ENCODE data around the gene ARID1A.
"Not testable (repeated sequence)": the region's sequence is repeated elsewhere in the genome, so short reads cannot be mapped to it uniquely, and the experiment has no call there.

The ARID1A gene

DNA sequence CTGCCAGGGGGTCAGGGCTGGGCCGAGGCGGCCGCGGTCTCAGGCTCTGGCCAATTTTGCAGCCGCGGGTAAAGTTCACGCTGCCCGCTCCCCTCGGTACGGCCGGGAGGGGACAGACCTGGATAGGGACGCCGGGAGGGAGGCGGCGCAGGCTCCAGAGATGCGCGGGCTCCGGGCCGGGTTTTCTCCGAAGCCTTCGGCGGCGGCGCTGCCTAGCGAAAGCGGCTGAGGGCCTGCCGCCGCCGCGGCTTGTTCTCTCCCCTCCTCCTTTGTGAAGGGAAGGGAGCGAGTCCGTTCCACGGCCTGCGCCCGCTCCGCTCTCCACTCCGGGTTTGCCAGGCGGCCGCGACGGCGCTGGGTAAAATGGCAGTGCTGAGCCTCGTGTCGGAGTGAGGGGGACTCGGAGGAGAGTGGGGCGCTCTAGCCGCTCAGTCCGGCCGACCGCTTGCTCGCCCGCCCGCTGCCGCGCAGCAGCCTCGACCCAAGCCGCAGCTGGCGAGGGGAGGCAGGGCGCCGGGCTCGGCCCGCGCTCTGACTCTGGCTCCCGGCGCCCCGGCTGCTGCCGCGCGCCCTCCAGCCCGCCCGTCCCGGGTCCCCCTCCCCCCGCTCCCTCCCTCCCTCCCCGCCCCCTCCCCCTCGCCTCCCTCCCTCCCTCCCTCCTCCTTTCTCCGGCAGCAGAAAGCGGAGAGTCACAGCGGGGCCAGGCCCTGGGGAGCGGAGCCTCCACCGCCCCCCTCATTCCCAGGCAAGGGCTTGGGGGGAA, at the start of gene ARID1A:
ARID1A (plus strand) TSS at position 660 of the 763 bp plus-strand sequence. CDS start 389 bp downstream, outside the sequence.
- DNase-seq (ENCODE audit: low read depth): peak; percentile 92

DNA sequence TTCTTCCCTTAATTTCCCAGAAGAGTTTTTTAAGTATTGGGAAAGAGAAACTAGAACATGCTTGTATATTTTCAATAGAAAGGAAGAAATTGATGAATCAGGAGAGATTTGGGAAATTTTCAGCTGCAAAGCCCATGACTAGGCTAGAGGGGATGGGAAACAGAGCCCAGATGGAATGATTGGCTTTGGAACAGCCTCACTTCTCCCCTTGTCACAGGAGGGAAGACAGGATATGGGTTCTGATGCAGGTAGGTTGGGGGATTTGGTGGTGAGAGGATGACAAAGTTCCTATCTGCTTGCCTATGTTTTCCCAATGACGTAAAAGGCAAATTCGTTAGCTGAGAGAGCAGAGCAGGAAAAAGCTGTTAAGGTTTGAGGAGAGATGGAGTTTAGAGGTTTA, 31.0 kb upstream of the ARID1A start:
- no peak for DNase-seq (ENCODE audit: low read depth)

DNA sequence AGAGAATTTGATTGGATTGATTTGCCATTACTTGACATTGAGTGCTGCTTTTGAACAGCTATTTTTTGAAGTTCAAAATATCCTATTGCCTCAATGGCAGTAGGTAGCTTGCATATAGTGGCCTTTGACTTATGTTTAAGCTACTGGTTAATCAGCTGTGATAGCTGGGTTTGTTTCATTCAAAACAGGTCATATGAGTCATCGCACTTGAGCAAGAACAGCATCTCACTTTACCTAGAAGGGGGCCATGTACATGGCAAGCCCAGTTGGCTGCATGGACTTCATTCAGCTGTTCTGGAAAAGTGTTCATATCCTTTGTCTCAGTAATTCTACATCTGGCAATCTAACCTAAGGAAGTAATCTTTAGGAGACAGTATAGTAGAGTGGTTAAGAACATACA, 29.0 kb upstream of the ARID1A start:
- no peak for DNase-seq (ENCODE audit: low read depth)

DNA sequence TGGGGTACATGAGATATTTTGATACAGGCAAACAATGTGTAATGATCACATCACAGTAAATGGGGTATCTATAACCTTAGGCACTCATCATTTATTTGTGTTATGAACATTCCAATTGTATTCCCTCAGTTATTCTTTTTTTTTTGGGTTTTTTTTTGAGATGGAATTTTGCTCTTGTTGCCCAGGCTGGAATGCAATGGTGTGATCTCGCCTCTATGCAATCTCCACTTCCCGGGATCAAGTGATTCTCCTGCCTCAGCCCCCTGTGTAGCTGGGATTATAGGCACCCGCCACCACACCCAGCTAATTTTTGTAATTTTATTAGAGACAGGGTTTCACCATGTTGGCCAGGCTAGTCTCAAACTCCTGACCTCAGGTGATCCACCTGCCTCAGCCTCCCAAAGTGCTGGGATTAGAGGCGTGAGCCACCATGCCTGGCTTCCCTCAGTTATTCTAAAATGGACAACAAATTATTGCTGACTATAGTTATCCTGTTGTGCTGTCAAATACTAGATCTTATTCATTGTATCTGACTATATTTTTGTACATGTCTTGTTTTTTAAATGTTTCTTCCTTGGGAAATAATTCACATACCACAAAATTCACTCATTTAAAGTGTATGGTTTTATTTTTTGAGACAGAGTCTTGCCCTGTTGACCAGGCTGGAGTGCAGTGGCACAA, 27.6 kb upstream of the ARID1A start:
- DNase-seq (ENCODE audit: low read depth): not testable (repeated sequence)

DNA sequence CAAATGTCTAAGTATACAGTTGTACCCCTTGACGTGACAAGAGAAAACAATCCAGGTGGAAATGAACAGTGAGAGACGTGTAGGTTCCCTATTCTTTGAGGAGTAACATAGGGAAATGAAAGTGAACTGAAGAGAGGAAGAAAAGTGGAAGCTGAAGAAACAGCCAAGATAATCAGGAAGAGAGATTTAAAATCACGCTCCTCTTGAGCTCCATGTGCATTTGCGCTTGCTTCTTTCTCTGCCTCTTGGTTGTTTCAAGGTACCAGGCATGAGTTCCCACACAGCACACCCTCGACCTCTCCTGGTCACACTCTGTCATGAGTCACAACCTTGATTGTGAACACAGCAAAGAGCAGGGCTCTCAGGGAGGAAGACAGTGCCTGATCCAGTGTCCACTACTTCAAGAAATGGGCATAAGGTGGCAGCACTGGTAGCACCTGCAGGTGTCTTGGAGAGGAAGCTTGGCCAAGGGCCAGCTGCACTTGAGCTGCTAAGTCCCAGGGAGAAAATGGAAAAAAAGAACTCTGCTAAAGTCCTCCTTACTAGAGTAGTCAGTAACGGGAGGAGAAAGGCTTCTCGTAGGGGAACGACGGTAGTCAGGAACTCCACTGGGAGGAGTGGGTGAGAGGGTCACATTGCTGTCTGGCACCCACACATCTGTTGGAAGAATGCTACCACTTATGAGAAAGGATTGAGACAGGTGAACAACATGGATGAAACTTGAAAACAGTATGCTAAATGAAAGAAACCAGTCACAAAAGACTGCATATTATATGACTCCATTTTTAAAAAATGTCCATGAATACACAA, 18.3 kb upstream of the ARID1A start:
- peak; percentile 38 for DNase-seq (ENCODE audit: low read depth)

DNA sequence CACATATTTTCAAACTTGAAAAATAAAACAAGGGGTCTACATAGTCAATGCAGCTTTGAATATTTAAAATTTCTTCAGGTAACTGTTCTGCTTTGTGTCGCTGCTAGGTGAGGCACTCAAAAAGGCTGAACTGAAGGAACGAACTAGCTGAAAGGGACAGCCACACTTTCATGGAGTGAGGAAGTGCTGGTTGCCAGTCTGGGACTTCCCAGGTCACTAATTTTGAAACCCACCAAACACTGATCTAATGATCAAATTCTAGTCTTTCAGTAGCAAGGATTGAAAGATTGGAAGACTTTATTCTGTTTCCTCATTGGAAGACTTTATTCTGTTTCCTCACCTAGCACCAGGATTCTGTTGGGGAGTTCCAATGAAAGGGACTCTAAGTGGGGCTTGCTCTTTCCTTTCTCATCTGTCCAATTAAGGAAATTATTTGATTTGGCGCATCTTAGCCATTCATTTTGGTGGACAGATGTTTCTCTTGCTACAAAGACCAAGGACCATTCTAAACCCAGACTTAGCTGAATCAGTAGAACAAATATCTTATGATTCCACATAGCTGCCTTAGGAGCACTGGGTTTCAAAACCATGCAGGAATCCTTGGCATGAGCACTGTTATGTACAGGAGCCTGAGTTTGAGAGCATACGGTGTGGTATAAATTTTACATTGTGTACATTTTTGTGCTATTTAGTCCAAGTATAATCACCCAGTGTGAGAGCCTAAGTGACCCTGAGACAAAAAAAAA, 10.9 kb upstream of the ARID1A start:
- DNase-seq (ENCODE audit: low read depth): no peak

DNA sequence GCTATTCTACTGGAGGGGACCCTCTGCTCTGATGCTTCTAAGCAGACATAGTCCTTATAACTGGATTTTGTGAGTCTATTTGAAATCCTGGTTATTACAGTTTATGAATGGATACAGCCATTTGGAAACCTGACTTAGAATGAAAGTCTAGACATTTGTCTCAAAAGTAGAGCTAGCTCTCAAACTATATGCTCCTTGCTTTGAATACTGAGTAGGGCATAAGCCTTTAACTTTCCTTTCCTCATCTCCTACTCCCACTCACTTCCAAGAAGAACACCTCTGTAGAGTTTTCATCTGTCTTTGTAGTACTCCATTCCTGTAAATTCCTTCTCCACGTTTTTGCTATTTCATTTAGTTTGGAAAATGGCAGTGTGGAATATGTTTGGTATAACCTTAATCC, 9.0 kb upstream of the ARID1A start:
- DNase-seq (ENCODE audit: low read depth): no peak

DNA sequence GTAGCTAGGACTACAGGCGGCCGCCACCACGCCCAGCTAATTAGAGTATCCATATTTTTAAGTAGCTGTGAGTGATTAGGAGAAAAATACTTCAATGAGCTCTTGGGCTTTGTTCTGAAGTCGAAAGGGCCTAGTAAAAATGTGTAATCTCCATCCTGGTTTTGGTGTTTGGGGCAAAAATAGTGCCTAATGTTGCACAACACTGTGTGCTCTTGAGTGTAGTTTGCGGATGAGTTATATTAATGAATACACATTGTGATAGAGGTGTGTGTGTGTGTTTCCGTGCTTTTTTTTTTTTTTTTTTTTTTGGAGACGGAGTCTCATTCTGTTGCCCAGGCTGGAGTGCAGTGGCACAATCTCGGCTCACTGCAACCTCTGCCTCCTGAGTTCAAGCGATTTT, 6.3 kb upstream of the ARID1A start:
- DNase-seq (ENCODE audit: low read depth): no peak

DNA sequence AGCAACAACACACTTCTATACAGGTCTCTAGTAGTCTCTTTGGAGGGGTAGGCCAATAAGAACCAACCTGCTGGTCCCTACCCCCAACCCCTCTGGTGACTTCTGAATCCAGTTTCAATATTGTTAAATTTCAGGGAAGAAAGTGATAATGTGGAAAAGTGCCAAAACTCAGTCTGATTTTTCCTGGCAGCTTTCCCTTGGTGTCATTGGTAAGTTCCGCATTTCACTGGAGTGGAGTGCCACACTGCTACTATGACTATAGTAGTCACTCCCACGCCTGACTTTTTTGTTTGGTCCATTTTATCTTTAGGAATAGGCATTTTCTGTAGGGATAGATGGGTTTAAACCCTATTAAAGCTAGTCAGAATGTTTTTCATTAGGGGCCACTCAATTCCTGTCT, 5.7 kb upstream of the ARID1A start:
- DNase-seq (ENCODE audit: low read depth): no peak

DNA sequence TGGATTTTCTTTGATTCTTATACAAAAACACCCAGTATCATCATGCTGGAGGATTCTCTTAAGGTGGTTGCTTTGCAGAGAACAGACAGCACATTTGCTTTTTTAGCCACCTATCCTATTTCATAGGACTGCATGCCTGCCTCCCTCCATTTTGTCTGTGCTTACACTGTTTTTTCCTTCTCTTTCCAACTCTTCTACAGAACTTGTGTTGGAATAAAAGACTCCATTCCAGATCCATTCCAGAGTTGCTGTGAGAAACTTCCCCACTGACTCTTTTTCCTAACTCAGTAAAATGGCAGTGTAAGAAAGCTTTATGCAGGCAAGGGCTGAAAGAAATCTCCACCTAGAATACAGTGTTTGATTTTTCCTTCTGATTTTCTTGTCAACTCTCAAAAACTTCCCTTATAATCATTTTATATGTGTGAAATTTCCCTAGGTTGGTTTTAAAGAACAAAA, 5.2 kb upstream of the ARID1A start:
- no peak for DNase-seq (ENCODE audit: low read depth)

DNA sequence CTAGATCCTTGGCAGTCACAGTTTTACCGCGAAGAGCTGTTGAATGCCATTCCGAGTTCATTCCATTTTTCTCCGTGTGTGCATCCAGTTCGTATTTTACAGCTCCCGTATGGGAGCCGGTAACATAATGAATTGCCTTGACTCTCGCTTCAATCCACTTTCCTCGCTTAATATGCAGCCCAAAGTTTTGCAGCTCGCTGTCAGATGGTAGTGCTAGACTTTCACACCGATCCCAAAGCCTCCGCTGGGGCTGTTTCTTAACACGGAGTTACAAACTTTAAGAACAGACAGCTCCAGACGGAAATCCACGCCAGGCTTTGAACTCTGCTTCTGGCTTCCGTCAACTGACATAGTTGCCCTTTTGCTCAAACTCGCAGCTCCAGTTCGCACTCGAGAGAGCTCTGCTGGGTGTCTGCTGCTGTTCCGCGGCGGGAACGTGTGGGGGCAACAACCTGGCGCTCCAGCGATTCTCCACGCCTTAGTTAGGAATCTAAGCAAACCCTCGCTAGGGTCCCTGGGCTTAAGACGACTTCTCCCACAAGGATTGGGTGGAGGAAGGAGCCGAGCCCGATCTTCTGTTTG, 3.5 kb upstream of the ARID1A start:
- peak; percentile 65 for DNase-seq (ENCODE audit: low read depth)

DNA sequence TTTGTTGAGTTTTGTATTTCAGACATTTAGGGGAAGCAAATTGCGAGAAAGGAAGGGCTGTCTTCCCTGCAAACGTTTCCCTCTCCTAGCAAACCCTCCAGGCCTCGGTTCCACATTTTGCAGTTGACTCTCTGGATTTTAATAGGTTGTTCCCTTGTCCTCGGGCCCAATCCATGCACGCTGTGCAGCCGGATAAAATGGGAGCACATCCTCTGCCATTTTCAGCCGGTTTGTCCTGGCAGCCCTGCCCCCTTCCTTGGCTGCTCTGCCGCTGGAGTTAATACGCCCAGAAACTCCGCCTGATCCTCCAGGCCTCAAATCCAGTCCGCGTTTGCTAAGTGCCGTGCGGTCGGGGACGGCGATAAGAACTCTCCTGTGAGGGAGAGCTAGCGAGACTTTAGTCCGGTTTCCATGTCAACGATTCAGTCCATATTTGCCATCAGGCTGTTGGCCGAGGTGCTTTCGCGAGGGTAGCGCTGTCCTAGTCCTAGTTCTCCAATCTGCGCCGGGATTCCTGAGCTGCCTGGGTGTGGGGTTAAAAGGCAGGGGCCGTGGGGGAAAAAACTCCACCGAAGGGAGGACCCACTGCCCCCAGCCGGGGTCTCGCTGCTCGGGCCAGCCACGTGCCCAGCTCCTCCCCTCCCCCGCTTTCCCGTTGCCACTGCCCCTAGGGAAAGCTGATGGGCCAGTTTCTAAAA, 2.9 kb upstream of the ARID1A start:
- peak; percentile 72 for DNase-seq (ENCODE audit: low read depth)

DNA sequence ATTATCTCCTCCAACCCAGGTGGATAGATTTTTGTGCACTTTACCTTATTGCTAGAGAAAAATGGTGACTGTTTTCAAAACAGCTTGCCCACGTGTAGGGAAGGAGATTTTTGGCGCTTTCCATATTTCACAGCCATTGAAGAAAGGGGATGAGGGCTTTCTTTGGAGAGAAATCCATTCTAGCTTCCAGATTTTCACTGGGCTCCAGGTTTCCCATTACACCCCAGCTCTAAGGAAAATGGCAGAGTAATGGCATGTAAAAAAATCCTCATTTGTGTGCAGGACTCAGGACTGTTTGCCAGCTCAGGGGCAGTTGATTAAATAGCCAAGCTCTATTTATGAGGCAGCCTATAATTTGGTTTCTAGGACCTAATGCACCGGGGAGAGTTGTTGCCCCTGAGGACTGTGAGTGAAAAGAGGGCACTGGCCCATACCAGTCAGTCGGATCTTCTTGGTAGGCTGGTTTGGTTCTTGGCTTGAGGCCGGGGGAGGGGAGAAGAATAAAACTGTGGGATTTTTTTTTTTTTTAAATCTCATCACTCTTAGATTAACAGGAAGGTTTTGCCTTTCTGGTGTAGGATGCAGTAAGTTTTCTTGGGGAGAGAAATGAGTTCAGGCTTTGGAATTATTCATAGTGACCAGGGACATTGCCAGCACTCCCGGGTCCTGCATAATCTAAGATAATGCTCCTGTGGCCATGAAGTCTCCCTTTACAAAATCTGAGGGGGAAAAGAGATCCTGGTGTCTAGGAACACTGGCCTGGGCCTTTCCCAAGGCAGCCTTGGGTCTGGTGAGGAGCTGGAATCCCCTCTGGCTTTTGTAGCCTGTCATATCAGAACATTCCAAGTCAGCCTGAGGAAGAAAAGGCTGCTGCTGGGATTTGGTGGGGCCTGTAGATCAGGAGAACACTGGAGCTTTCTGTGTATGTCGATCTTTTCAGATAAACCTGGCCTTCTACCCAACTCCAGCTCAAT, 1.9 kb upstream of the ARID1A start:
- no peak for DNase-seq (ENCODE audit: low read depth)

DNA sequence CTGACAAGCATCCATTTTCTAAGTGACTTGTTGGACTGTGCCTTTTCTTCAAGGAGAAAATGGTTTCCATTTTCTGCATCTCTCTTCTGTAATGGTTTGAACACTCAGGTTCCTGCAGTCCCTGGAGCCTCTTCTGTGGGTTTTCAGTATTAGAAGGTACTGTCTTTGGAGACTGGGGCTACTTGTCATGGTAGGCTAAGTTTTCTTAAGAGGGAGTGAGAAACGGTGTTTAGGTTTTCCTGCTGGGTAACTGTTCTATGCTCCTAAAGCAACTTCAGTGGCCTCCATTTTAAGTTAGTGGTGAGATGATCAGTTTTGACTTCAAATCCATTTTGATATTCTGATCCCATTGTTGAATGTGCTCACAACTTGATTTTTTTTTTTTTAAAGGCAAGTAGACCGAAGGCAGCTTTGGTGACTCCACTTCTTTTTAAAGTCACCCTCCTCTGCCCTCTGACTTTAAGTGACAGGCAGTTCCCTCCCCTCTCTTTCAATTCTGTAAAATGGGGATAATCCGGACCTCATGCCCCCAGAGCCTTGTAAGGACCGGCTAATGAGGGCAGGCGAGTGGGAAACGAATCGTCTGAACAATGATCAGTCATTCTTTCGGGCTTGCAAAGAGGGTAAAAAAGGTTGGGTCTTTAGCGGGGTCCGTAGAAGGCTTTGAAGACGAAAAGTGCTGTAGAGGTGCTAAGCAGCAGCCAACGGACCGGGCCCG, 1.0 kb upstream of the ARID1A start:
- DNase-seq (ENCODE audit: low read depth): no peak

DNA sequence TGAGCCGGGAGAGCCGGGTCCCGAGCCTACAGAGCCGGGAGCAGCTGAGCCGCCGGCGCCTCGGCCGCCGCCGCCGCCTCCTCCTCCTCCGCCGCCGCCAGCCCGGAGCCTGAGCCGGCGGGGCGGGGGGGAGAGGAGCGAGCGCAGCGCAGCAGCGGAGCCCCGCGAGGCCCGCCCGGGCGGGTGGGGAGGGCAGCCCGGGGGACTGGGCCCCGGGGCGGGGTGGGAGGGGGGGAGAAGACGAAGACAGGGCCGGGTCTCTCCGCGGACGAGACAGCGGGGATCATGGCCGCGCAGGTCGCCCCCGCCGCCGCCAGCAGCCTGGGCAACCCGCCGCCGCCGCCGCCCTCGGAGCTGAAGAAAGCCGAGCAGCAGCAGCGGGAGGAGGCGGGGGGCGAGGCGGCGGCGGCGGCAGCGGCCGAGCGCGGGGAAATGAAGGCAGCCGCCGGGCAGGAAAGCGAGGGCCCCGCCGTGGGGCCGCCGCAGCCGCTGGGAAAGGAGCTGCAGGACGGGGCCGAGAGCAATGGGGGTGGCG, 371 bp downstream of the ARID1A start:
- peak; percentile 13 for DNase-seq (ENCODE audit: low read depth)

DNA sequence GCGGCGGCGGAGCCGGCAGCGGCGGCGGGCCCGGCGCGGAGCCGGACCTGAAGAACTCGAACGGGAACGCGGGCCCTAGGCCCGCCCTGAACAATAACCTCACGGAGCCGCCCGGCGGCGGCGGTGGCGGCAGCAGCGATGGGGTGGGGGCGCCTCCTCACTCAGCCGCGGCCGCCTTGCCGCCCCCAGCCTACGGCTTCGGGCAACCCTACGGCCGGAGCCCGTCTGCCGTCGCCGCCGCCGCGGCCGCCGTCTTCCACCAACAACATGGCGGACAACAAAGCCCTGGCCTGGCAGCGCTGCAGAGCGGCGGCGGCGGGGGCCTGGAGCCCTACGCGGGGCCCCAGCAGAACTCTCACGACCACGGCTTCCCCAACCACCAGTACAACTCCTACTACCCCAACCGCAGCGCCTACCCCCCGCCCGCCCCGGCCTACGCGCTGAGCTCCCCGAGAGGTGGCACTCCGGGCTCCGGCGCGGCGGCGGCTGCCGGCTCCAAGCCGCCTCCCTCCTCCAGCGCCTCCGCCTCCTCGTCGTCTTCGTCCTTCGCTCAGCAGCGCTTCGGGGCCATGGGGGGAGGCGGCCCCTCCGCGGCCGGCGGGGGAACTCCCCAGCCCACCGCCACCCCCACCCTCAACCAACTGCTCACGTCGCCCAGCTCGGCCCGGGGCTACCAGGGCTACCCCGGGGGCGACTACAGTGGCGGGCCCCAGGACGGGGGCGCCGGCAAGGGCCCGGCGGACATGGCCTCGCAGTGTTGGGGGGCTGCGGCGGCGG, 1.0 kb downstream of the ARID1A start:
- DNase-seq (ENCODE audit: low read depth): peak; percentile 86

DNA sequence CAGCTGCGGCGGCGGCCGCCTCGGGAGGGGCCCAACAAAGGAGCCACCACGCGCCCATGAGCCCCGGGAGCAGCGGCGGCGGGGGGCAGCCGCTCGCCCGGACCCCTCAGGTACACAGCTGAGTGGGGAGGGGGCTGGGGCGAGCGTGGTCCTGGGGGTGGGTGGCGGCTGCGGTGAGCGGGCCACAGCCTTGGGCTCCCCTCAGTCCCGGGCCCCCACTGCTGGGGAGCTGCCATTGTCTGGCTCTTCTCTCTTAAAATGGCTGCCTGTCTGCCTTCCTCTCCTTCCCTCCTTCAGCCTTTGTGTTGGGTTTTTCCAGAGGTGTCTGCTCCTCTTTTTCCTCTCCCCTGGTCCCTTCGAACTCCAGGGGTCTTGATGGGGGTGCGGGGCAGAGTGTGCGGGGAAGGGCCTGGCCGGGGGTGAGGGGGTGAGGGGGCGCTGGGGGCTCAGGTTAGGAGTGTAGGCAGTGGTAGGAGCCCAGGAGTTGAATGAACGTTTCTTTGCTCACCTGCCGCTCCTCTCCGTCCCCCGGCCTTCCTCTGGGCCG, 1.7 kb downstream of the ARID1A start:
- DNase-seq (ENCODE audit: low read depth): no peak
